Lung (tissue), 12 donors: ENCODE measurements around the gene GP1BA. TPM values are rescaled to one million over a fixed set of nuclear protein-coding genes. Genes with fewer than 3 reads are reported as not detected.

Experiments
- ATAC-seq: fragments of 200-7000 bp; cut with Tn5 transposase; one replicate; pipeline ENCODE4 v1.9.1; 2020; ENCODE audit warnings: moderate number of reproducible peaks; ENCODE audit not compliant: insufficient read depth, low FRiP score
- DNase-seq, 3 donors: peaks; one replicate each; pipeline ENCODE4 v3.0.0-alpha.2; 2013 to 2017
- H3K27ac ChIP-seq, 2 donors: one replicate each; pipeline ENCODE4 v1.5.1; 2013; ENCODE audit warnings: mild to moderate bottlenecking in 2 of 2, moderate library complexity in 2 of 2, control low read depth in 1 of 2, inconsistent platforms in 1 of 2, low read depth in 1 of 2, low read length in 1 of 2
- H3K27me3 ChIP-seq, 3 donors: one replicate each; pipeline ENCODE4 v1.5.1; 2013; ENCODE audit warnings: low read length in 2 of 3; ENCODE audit not compliant: control insufficient read depth in 3 of 3, insufficient read depth in 3 of 3
- H3K36me3 ChIP-seq, 4 donors: one replicate each; pipeline ENCODE4 v1.5.1; 2013; ENCODE audit warnings: low read length in 4 of 4, mild to moderate bottlenecking in 1 of 4, moderate library complexity in 1 of 4; ENCODE audit not compliant: control insufficient read depth in 4 of 4, insufficient read depth in 4 of 4
- H3K4me1 ChIP-seq, 5 donors: one replicate each; pipeline ENCODE4 v1.5.1; 2013; ENCODE audit warnings: low read length in 5 of 5, mild to moderate bottlenecking in 2 of 5, moderate library complexity in 1 of 5; ENCODE audit not compliant: control insufficient read depth in 5 of 5, insufficient read depth in 5 of 5
- H3K4me3 ChIP-seq: one replicate; pipeline ENCODE4 v1.5.1; 2013; ENCODE audit warnings: mild to moderate bottlenecking, control low read depth, moderate library complexity
- H3K9ac ChIP-seq, 2 donors: one replicate each; pipeline ENCODE4 v1.5.1; 2013; ENCODE audit warnings: low read length in 2 of 2, control low read depth in 1 of 2; ENCODE audit not compliant: insufficient read depth in 1 of 2
- H3K9me3 ChIP-seq, 4 donors: one replicate each; pipeline ENCODE4 v1.5.1; 2013; ENCODE audit warnings: low read length in 3 of 4, mild to moderate bottlenecking in 1 of 4, moderate library complexity in 1 of 4; ENCODE audit not compliant: control insufficient read depth in 4 of 4, insufficient read depth in 3 of 4
- WGBS, 2 donors: extraction: QIAGEN DNeasy Blood & Tissue Kit; methylation state at CpG; one replicate each; pipeline ENCODE4 v1.1.7; 2013; 5-methylcytosine and 5-hydroxymethylcytosine counted together
- polyA plus RNA-seq, 2 donors: library from polyadenylated mRNA; stranded (reverse); fragments of 200-250 nt; gene quantifications; one replicate each; pipeline ENCODE4 v1.2.1, GENCODE V29; 2013
- total RNA-seq, 2 donors: library from RNA; depleted of rRNA in 1 of 2; stranded (reverse); fragments of >200 nt in 1 of 2; gene quantifications; one replicate each; pipeline ENCODE4 v1.2.1, GENCODE V29; 2014 to 2021
- TF ChIP-seq, protein P1 (sequence below): IDR thresholded peaks from 2 replicates; pipeline ENCODE4 v1.5.1; 2012; ENCODE audit warnings: mild to moderate bottlenecking; ENCODE audit errors: control extremely low read depth, extremely low read depth
- donor health status: control.
- donor health status: control.
- donor health status: Bipolar disorder and iron deficiency.
- donor health status: healthy.
- donor health status: DM: yes; HTN: yes; CAD: no.

The GP1BA gene
- total and polyA plus RNA-seq, 4 donors, result 0.18 to 1.4 (median 0.60) TPM

DNA sequence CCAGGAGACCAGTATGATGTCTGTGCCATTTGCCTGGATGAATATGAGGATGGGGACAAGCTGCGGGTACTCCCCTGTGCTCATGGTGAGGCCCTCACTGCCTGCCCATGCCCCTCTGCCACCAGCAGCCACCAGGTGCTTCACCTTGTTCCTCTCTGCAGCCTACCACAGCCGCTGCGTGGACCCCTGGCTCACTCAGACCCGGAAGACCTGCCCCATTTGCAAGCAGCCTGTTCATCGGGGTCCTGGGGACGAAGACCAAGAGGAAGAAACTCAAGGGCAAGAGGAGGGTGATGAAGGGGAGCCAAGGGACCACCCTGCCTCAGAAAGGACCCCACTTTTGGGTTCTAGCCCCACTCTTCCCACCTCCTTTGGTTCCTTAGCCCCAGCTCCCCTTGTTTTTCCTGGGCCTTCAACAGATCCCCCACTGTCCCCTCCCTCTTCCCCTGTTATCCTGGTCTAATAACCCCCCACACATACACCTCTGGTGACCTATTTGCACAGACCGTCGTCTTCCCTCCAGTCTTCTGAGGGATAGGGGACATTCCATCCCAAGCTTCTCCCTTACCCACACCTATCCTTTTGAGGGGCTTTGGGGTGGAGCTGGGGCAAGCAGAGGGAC is 12.6 kb downstream of the GP1BA start:
- TF ChIP-seq, protein P1, sequence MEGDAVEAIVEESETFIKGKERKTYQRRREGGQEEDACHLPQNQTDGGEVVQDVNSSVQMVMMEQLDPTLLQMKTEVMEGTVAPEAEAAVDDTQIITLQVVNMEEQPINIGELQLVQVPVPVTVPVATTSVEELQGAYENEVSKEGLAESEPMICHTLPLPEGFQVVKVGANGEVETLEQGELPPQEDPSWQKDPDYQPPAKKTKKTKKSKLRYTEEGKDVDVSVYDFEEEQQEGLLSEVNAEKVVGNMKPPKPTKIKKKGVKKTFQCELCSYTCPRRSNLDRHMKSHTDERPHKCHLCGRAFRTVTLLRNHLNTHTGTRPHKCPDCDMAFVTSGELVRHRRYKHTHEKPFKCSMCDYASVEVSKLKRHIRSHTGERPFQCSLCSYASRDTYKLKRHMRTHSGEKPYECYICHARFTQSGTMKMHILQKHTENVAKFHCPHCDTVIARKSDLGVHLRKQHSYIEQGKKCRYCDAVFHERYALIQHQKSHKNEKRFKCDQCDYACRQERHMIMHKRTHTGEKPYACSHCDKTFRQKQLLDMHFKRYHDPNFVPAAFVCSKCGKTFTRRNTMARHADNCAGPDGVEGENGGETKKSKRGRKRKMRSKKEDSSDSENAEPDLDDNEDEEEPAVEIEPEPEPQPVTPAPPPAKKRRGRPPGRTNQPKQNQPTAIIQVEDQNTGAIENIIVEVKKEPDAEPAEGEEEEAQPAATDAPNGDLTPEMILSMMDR, result no peak
- Histone ChIP-seq H3K4me1 (peaks cover 3 to 22% (median 11%) of the 10 kb centered on the region in 5 donors), H3K27ac (peak overlapping the region; percentile 71 to 80), H3K9me3 (no peaks in the 10 kb centered on the region), H3K9ac (no peak overlapping the region), H3K4me3 (no peak overlapping the region), H3K27me3 (no peaks in the 10 kb centered on the region), H3K36me3 (peaks cover 12 to 32% (median 27%) of the 10 kb centered on the region in 4 donors)
- DNase-seq (no peak), ATAC-seq (no peak)
- WGBS, 2 donors, result 31 to 47% methylated on average over 8 of the region's 8 CpGs

DNA sequence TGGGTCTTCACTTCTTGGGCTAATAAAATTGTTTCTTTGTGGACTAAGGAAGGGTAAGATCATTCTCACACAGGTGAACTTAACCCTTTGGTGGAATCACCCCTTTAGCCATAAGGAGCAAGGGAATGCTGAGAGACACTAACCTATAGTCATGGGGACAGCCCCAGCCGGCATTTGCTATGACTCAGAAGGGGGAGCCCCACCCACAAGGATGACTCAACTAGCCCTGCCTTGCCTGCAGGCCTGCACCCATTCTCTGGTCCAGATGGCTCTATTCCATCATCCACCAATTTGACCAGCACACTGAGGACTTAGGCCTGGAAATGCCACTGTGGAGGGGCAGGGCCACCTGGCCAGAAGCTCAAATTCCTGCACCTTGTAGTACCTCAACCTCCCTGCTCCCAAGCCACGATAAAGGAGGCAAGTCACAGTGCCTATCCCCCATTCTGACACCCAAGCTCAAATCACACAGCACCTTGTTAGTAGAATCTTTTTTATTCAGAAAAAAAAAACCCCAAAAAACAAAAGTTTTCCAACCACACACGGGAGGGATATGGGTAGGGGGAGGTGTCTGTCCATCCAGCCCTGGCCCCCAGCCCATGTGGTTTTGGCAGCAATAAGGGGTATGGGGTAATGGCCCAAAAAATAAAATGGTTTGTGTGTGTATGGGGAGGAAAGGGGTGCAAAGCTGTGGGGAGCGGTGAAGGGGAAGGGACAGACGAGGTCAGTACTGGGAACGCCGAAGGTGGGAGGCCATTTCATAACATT is 13.3 kb downstream of the GP1BA start:
- 31 to 46% methylated on average over 7 of the region's 7 CpGs for WGBS, 2 donors
- peak overlapping the region; percentile 71 to 80 for H3K27ac ChIP-seq
- H3K4me3 ChIP-seq, result peak overlapping the region; percentile 30
- no peak for DNase-seq
- peaks cover 3 to 26% (median 11%) of the 10 kb centered on the region in 5 donors for H3K4me1 ChIP-seq
- peaks cover 12 to 32% (median 27%) of the 10 kb centered on the region in 4 donors for H3K36me3 ChIP-seq
- ATAC-seq, result peak; percentile 12
- TF ChIP-seq, protein P1, result no peak
- no peak overlapping the region for H3K9ac ChIP-seq
- no peaks in the 10 kb centered on the region for H3K9me3 ChIP-seq
- H3K27me3 ChIP-seq, result no peaks in the 10 kb centered on the region

DNA sequence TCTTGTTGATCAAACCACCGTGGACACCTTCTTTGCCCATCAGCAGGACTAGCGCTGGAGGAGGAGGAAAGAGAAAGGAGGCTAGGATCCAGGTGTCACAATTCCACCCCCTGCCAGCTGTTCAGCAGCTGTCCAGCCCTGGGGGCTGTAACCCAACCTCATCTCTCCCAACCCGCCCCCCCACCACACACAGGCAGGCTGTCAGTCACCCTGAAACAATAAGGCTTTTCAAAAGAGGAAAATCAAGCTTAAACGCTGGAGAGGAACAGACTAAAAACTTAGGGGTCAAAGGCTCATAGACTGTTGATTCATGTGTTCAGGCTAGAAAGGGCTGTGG is 13.8 kb downstream of the GP1BA start:
- WGBS, 2 donors, result 32 to 42% methylated on average over 4 of the region's 4 CpGs
- ATAC-seq, result no peak
- no peak for DNase-seq
- H3K36me3 ChIP-seq, result peaks cover 12 to 32% (median 27%) of the 10 kb centered on the region in 4 donors
- no peak overlapping the region for H3K9ac ChIP-seq
- TF ChIP-seq, protein P1, result no peak
- no peaks in the 10 kb centered on the region for H3K27me3 ChIP-seq
- peaks cover 3 to 28% (median 12%) of the 10 kb centered on the region in 5 donors for H3K4me1 ChIP-seq
- H3K9me3 ChIP-seq, result no peaks in the 10 kb centered on the region
- H3K4me3 ChIP-seq, result no peak overlapping the region
- H3K27ac ChIP-seq, result peak overlapping the region; percentile 33 to 51
